ENCODE data around the gene STAMBPL1.

GRCh38 chr10:88835910-88836221, 44.2 kb upstream of the STAMBPL1 start:
- TF ChIP-seq EP300 (IDR thresholded peaks at IDR 0.05) (no peak), POLR2AphosphoS5 (IDR thresholded peaks at IDR 0.05) (no peak)

All from upper lobe of left lung (tissue), 4 donors.